T47D (cell line): Measurements from ENCODE around the gene FAM20C.

Source experiments
- DNase-seq, 2 experiments: peaks; one replicate each; pipeline versions ENCODE4 v3.0.0 to v3.0.0-alpha.2; 2011 to 2012; ENCODE audit warnings: low read depth in 1 of 2, low spot score in 1 of 2
- JUND ChIP-seq: IDR thresholded peaks from 2 replicates; pipeline ENCODE4 v1.6.1; 2012; ENCODE audit warnings: low read depth
- in situ Hi-C: cut with HindIII; loops from 2 replicates; pipeline ENCODE4 v1.10.0; 2016; ENCODE audit warnings: low sequenced_read_pairs, low pct_unique_long_range_greater_than_20kb

FAM20C gene

DNA sequence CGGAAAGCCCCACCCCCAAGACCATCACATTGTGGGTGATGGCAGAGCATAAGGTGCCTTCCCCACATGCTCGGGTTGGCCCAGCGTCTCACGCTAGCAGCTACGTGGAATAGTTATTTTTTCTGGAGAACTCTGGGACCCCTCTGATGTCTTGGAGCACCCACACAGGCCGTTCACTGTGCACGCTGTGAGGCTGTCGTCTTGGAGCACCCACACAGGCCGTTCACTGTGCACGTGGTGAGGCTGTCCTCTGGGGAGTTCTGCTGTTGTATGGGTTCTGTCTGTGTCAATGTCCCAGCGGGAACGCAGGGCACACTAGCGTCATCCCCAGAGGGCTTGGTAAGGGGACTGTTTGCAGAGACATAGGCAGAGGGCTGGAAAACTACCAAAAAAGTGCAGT is 38.8 kb upstream of the FAM20C start:
- no peak for TF ChIP-seq JUND
- no peak for DNase-seq

DNA sequence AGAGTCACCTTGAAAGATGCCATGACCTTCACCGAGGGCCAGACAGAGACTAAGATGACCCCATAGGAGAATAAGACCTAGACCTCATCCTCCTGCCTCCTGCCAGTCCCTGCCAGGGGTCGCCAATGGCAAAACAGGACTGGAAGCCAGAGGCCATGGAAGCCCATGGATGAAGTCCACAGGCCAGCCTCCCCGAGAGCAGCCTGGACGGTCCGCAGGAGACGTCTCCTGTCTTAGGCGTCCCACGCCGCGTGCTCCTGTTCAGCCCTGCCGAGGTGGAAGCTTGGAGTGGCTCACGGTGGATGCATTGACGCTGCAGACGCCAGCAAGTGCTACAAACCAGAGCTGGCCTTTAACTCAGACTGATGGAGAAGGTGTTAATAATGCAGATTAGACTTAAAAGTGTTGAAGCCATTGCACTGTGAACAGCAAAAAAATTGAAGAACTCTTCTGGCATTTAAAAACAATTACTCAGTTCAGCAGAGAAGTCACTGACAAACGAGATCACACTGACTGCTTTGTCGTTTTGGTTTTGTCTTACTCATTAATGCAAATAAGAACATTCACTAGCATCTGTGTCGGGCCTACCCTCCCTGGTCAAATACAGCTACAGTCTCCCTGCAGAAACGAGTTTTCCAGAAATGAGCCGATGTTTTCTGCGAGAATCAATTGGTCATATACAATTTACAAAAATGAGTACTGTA is 38.1 kb upstream of the FAM20C start:
- in situ Hi-C loops = no loop called here
- DNase-seq = no peak
- TF ChIP-seq JUND = no peak

More for the DNA sequence above, 38.8 kb upstream of the FAM20C start:
- in situ Hi-C loops = no loop called here

DNA sequence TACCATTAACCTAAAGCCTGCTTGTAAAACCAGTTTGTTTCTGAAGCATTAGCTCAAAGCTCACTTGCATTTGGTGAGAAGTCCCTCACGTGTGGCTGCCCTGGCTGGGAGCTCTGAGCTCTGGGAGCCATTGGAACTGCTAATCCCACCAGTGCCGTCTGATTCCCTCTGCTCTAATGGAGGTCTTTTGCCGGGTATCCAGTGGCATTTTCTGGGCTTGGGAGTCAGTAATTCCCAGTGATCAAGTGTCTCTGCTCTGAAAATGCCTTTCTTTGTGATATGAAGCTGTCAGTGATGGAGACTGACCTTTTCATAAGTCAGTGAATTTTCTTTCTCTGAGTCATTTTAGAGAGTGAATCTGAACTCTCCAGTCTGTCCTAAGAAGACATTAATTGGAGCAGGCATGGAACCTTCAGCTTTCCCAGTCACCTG is 36.9 kb upstream of the FAM20C start:
- DNase-seq = no peak
- in situ Hi-C loops = no loop called here
- no peak for TF ChIP-seq JUND

DNA sequence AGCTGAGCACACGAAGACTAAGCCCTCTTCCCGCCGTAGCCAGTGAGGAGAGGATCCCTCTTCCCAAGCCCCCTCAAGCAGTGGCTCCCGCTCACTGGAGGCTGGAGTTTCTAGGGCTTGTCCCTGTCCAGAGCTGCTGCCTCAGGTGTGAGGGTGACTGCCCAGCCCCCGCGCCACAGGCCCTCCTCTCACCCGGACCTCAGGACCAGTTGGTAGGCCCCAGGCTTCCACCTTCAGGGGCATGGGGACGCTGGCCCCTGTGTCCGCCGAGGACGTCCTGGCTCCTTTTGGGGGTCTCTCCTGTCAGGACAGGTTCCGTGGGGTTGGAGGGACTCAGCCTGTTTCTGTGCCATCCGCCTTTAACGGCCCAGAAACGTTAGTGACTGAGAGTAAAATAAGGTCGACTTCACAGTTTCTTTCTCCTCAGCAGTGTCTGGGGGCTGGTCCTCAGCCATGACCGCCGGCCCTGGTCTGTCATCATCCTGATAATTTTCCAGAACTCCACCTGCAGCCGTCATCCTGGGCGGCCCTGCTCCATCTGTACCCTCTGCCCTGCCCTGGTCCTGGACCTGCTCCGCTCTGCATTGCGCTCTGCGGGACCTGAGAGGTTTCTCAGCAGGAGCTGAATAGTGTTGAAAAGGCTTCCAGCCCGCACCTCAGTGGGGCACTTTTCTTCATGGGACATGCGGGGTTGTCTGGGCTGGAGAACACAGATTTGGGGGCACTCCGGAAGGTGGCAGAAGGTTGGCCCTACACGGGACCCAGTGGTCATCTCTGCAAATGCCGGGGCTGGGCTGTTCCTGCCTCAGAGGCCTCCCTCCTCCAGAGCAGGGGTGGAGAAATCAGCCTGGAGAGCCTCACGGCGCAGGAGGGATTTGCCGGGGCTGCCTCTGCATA is 36.0 kb upstream of the FAM20C start:
- TF ChIP-seq JUND = no peak
- no peak for DNase-seq
- in situ Hi-C loops = no loop called here

DNA sequence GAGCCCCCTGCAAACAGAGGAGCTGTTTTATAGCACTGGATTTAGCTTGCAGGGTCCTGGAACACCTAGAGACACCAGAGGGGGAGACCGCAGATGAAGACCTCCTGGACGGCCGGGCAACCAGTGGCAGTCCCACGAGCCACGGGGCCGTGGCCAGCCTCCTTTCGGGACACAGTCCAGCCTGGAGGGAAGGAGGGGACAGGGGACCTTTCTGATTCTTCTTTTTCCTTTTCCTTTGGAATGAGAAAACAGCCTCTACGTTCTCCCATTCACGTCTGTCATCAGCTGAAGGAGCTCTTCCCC is 35.4 kb upstream of the FAM20C start:
- in situ Hi-C loops = no loop called here
- no peak for TF ChIP-seq JUND
- no peak for DNase-seq

DNA sequence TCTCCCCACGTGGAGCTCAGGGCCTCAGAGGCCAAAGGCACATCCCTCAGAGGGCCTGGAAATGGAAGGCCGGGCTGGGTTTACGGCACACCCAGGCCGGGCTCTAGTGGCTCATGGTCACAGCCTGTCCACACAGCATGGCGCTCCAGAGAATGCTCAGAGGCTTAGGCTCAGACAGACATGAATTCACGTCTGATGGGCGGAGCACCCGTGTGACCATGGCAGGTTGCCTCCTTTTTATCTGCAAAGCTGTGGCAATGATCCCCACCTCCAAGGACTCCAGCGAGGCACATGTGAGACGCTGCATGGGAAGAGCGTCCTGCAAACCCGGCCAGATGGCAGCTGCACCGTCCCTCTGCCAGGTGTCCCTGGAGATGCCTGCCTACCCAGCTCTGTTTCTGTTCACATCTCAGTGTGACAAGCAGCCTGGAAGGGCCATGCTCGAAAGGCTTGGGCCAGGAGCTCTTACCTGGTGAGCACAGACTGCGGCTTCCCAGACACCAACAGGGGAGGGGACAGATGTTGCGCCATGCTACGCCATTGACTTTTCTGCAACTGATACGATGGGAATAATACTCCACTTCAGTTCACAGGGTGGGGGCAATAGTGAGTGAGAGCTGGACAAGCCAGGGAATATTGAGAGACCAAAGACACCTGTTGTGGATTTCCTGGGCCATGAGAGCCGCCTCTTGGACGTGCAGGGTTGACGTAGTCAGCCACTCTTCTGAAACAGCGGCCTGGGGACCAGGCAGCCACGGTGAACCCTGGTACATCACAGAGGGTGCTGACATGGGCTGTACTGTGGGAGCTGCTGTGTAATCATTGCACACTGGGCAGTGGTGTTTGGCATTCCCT is 34.4 kb upstream of the FAM20C start:
- in situ Hi-C loops = no loop called here
- TF ChIP-seq JUND = no peak

DNA sequence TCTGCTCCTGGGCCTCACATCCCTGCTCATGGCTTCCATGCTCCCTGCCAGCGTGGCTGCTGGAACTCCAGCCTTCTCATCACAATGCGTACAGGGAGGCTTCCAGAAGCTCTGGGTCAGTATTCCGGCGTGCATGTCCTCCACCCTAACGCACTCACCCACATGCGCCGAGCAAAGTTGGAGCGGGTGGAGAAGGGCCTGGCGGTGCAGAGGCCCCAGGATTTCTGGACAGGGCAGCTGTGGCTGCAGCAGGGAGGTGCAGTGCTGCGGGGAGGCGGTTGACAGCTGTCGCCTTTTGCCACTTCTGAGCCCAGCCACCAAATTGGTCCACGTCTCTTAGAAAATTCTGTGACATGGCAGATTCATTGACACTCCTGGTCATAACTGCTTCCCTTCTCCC is 33.6 kb upstream of the FAM20C start:
- no peak for TF ChIP-seq JUND
- DNase-seq = no peak
- in situ Hi-C loops = no loop called here

More for the DNA sequence above, 34.4 kb upstream of the FAM20C start:
- no peak for DNase-seq

DNA sequence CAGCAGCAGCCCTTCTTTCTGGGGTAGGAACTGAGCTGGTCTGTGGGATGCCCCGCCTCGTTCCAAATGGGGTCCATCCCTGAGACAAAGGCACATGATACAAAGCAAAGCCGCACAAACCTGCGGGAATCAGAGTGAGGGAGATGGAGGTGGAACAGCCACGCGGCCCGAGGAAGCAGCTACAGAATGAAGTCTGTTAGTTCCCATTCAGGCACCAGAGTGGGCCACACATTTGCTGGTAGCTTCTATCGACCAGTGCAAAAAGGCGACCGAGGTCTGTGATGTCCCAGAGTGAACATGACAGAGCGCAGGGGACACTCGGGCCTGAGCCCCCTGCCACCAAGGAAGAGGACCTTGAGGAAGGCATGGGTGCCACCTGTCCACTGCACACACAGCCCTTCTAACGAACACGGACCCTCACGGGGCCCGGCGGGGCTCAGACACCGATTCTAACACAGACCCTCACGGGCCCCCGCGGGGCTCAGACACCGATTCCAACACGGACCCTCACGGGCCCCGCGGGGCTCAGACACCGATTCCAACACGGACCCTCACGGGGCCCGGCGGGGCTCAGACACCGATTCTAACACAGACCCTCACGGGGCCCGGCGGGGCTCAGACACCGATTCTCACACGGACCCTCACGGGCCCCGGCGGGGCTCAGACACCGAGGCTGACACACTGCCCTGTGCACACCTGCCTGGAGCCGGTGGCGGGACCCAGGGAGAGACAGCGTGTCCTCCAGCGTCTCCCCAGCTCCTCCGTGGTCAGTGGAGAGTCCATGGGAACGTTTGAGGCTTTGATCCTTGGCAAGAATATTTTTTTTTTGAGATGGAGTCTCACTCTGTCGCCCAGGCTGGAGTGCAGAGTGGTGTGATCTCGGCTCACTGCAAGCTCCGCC is 32.8 kb upstream of the FAM20C start:
- no peak for TF ChIP-seq JUND
- in situ Hi-C loops = no loop called here
- no peak for DNase-seq

DNA sequence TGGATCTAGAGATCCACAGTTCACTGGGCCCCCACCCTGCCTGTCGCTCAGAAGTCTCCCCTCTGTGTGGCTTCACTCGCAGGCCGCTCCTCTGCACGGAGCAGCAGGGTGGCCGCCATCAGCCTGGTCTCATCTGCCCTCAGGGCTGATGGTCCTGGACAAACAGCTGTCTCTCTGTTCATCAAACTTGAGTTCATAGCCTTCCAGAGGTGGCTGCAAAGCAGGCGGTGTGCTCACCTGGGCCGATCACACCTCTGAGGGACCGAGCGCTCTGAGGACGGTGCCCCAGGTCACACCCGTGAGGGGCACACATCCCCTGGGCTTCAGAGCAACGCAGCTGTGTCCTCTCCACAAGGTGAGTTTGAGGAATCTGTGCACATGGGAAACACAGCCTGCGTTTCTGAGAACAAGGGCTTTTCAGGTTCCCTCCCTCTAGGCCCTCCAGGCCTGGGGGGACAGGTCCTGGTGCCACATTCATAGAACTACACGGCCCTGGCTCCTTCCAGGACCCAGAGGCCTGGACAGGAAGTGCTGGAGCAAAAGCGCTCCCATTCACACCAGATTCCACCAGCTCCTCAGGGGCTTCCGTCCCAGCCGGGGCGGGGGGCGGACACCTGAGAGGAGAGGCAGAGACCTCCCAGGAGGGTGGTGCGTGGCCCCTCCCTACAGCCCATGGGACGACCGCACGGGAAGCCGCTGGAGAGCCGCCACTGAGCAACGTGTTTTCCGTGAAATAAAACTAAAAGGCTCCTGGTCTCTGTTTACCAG is 31.2 kb upstream of the FAM20C start:
- no peak for DNase-seq
- TF ChIP-seq JUND = no peak
- in situ Hi-C loops = no loop called here

DNA sequence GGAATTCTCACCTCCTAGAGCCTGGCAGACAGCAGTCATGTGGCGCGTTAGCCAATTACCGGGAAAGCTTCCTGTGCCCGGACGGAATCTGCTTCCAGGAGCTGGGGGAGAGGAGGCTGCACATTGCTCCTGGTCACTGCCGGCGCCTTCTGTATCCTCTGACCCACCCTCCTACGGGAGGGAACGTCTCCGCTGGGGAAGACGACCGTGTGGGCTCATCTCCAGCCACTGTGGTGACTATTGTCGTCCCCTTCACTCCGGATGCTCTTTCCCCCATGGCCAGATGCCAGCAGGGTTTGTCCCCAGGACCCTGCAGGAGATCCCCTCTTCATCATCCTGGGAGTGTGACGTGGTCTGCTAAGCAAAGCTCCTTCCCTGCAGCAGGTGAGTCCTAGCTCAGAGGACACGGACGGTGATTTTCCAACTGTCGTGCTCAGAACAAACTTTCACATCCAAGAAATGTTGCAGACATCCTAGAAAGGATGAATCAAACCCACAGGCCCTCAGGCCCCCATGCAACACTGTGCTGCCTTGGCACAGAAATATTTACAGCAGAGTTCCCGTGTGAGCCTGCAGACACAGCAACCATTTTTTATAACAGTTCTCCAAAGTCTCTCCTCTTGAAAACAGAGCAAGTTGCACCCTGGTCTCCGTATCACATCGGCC is 29.6 kb upstream of the FAM20C start:
- in situ Hi-C loops = no loop called here
- TF ChIP-seq JUND = no peak
- no peak for DNase-seq

DNA sequence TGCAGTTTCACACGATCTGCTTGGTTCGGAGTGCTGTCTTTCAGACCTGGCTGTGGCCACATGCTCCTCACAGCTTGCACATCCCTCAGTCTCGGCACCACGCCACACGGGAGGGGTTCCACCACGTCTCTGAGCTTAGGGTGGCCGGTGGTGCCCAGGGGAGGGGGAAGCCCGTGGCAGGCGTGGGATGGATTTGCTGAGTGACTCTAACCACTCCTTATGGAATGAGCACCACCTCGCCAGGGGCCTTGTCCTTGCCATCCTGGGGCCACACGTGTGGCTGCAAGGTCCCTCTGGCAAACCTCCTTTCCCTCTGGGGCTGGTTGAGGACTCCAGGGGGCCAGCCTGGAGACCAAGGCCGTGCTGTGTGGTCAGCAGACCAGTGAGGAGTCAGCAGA is 29.1 kb upstream of the FAM20C start:
- DNase-seq = no peak
- no peak for TF ChIP-seq JUND
- in situ Hi-C loops = no loop called here
